Suppressor macrophage treated with lipopolysaccharide for 4 hours (primary cell): ENCODE measurements around the gene UXT.
A peak's percentile ranks its signal among the peaks of the same experiment; 100 is the strongest.
"Not testable (repeated sequence)": the region's sequence is repeated elsewhere in the genome, so short reads cannot be mapped to it uniquely, and the experiment has no call there.

Experiments used
- DNase-seq: peaks from one replicate; pipeline ENCODE4 v3.0.0-alpha.2; 2020

Gene UXT

GRCh38 chrX:47612418-47612817 is 46.6 kb downstream of the UXT start:
- DNase-seq = no peak

- DNase-seq = no peak
These were observed 47.1 kb downstream of the UXT start for GRCh38 chrX:47611926-47612325.

- no peak for DNase-seq
These were observed 47.5 kb downstream of the UXT start for GRCh38 chrX:47611489-47611888.

- DNase-seq = no peak
These were observed 48.5 kb downstream of the UXT start for GRCh38 chrX:47610511-47610910.

- no peak for DNase-seq
These were observed 50.7 kb downstream of the UXT start for GRCh38 chrX:47608130-47608810.

- no peak for DNase-seq
These were observed 51.9 kb downstream of the UXT start for GRCh38 chrX:47607091-47607490.

- DNase-seq = peak; percentile 63
These were observed 54.0 kb downstream of the UXT start for GRCh38 chrX:47605024-47605423.

GRCh38 chrX:47603125-47603524 is 55.9 kb downstream of the UXT start:
- DNase-seq = not testable (repeated sequence)
